GM10266 (cell line): ENCODE measurements around the gene DCST1.

Source experiments
- DNase-seq: peaks from one replicate; pipeline ENCODE4 v3.0.0; 2012; ENCODE audit errors: extremely low spot score
- CTCF ChIP-seq: IDR thresholded peaks from 2 replicates; pipeline ENCODE4 v1.5.1; 2012; ENCODE audit warnings: mild to moderate bottlenecking, low read depth; ENCODE audit not compliant: control insufficient read depth, insufficient read depth; ENCODE audit errors: missing control alignments

DCST1 gene

GRCh38 chr1:155066777-155067176, 33.2 kb downstream of the DCST1 start:
- no peak for DNase-seq

GRCh38 chr1:155068599-155068998, 35.0 kb downstream of the DCST1 start:
- no peak for TF ChIP-seq CTCF
- no peak for DNase-seq

More at GRCh38 chr1:155066777-155067176, 33.2 kb downstream of the DCST1 start:
- TF ChIP-seq CTCF = no peak

GRCh38 chr1:155069551-155070157, 36.0 kb downstream of the DCST1 start:
- no peak for TF ChIP-seq CTCF
- DNase-seq = no peak

- DNase-seq = no peak
- no peak for TF ChIP-seq CTCF
These were observed 36.6 kb downstream of the DCST1 start for GRCh38 chr1:155070158-155070621.

GRCh38 chr1:155070721-155071569, 37.3 kb downstream of the DCST1 start:
- TF ChIP-seq CTCF = peak; percentile 53
- peak; percentile 84 for DNase-seq

GRCh38 chr1:155071701-155072100, 38.1 kb downstream of the DCST1 start:
- no peak for TF ChIP-seq CTCF

More at GRCh38 chr1:155071701-155072100, 38.1 kb downstream of the DCST1 start:
- no peak for DNase-seq
